SK-N-SH (cell line): ENCODE measurements around the gene RBM17.

Source experiments
- EP300 ChIP-seq, 2 experiments: IDR thresholded peaks; 2 replicates each; pipeline versions ENCODE4 v1.4.0 to v1.6.1; 2012; ENCODE audit warnings: borderline replicate concordance in 1 of 2, low read depth in 1 of 2, low read length in 1 of 2
- FOXM1 ChIP-seq: IDR thresholded peaks from 2 replicates; pipeline ENCODE4 v1.4.0; 2012; ENCODE audit warnings: low read depth, mild to moderate bottlenecking
- GABPA ChIP-seq: IDR thresholded peaks from 2 replicates; pipeline ENCODE4 v1.4.0; 2012; ENCODE audit warnings: low read depth, mild to moderate bottlenecking
- RAD21 ChIP-seq: IDR thresholded peaks from 2 replicates; pipeline ENCODE4 v1.6.1; 2012; ENCODE audit warnings: mild to moderate bottlenecking, low read length

GRCh38 chr10:6065406-6065805 lies 23.4 kb upstream of the RBM17 start:
- TF ChIP-seq FOXM1: no peak
- TF ChIP-seq RAD21: no peak
- no peak for TF ChIP-seq EP300 (IDR thresholded peaks at IDR 0.05; ENCODE audit: borderline replicate concordance in 1 of 2, low read depth in 1 of 2, low read length in 1 of 2)
- TF ChIP-seq GABPA: no peak
